Limb (tissue), 2 donors: ENCODE results near the gene HNRNPL.
"Not testable (repeated sequence)": the region's sequence is repeated elsewhere in the genome, so short reads cannot be mapped to it uniquely, and the experiment has no call there.

Experiments used
- DNase-seq, 2 donors: peaks; one replicate each; pipeline ENCODE4 v3.0.0-alpha.2; 2016; ENCODE audit errors: extremely low spot score in 2 of 2

Gene HNRNPL

DNA sequence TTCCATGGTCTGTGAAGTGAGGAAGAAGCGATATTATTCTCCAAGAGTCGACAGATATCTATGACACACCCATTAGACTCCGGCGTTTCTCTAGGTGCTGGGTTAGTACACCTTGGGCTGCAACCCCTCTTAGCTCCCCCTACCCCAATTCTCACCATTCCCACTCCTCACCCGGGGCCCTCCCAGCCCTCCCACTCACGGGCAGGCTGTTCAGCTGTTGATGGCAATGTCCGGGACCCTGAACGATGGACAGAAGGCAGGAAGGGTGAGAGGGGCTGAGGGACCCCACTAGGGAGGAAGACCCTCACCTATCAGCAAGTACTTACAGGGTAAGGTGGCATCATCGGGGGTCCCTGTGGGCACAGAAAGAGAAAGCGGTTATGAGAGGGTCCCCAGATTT, 46.2 kb downstream of the HNRNPL start:
- DNase-seq = no peak

- no peak for DNase-seq
Measured at GRCh38 chr19:38801359-38802095, 48.3 kb downstream of the HNRNPL start.

DNA sequence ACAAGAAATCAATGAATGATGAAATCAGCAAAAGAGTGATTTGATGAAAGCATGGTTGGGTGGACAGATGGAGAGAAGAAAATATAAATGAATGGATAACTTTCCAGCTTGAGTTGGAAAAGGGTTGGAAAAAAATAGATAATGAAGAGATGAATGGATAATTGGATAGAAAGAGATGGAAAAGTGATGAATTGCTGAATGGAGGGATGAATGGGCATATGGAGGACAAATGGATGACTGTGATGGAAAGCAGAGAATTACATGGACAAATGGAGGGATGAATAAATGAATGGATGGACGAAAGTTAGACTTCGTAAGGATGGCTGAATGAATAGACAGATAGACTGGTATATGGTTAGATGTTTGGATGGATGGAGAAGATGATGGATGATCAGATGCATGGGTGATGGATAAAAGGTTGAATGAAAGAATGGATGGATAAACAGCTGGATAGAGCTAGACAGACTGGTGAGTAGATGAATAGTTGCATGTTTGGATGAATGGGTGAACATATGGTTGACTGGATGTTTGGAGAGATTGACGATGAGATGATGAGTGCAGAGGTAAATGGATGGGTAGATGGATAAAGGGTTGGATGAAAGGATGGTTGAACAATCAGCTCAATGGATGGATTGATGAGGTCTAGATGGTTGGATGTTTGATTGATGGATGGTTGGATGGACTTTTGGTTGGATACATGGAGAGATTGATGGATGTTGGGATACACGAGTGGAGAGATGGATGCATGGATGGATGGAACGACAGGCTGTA, 49.0 kb downstream of the HNRNPL start:
- DNase-seq = no peak

DNA sequence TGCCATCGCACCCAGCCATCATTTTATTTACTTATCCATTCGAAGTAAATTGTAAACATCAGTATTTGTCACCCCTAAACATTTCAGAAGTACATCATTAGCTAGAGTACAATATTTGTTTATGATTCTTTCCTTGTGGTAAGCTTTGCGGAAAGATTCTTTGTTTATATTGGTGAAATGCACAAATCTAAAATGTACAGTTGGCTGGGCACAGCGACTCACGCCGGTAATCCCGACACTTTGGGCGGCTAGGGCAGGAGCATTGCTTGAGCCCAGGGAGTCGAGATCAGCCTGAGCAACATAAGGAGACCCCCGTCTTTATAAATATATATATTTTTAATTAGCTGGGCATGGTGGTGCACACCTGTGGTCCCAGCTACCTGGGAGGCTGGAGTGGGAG, 50.7 kb downstream of the HNRNPL start:
- DNase-seq = no peak

GRCh38 chr19:38797781-38798180, 52.0 kb downstream of the HNRNPL start:
- not testable (repeated sequence) for DNase-seq

DNA sequence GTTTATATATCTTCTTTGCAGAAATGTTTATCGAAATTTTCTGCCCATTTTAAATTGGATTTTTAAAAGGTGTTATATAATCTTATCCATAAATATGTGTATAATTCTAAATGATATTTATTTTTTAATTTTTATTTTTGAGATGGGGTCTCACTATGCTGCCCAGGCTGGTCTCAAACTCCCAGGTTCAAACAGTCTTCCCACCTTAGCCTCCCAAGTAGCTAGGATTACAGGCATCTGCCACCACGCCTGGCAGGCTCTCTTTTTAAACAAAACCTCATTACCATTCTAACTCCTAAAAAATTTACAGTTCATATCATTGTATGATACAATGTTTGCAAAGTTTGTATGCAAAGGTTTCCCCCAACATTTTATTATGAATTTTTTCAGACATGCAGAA, 53.6 kb downstream of the HNRNPL start:
- no peak for DNase-seq

DNA sequence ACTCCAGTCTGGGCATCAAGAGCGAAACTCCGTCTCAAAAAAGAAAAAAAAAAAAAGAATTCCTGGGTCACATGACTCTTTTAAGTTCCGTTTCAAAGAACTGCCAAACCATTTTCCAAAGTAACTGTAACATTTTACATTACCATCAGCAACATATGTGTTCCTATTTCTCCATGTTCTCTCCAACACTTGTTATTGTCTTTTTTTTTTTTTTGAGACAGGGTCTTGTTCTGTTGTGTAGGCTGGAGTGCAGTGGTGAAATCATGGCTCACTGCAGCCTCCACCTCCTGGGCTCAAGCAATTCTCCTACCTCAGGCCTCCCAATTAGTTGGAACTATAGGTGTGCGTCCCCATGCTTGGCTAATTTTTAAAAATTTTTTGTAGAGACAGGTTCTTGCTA, 54.2 kb downstream of the HNRNPL start:
- DNase-seq = no peak

DNA sequence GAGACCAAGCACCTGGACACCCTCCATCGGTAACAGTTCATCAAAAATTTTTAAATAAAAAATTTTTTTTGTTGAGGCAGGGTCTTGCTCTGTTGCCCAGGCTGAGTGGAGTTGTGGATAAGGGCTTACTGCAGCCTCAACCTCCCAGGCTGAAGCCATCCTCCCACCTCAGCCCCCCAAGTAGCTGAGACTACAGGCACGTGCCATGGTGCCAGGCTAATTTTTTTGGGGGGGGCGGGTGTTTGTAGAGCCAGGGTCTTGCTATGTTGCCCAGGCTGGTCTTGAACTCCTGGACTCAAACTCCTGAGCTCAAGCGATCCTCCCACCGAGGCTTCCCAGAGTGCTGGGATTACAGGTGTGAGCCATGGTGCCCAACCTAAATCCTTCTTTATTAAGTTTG, 56.1 kb downstream of the HNRNPL start:
- no peak for DNase-seq

DNA sequence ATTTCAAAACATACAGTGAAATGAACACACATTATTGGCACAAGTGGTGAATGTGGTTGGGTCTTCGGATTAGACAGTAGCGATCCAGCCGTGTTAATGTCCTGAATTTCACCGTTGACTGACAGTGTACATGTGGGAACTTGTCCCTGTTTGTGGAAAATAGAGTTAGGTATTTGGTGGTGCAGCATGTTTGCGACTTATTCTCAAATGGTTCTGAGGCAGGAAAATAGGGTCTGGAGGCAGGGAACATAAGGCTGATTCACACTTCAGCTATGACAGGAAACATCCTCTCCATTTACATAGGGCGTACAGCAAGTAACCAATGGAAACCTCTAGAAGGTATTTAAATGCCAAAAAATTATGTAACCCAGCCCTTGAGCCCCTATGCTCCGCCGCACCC, 56.6 kb downstream of the HNRNPL start:
- no peak for DNase-seq

GRCh38 chr19:38792250-38793111, 57.3 kb downstream of the HNRNPL start:
- DNase-seq = peak in 1 of 2 donors; percentile 66

DNA sequence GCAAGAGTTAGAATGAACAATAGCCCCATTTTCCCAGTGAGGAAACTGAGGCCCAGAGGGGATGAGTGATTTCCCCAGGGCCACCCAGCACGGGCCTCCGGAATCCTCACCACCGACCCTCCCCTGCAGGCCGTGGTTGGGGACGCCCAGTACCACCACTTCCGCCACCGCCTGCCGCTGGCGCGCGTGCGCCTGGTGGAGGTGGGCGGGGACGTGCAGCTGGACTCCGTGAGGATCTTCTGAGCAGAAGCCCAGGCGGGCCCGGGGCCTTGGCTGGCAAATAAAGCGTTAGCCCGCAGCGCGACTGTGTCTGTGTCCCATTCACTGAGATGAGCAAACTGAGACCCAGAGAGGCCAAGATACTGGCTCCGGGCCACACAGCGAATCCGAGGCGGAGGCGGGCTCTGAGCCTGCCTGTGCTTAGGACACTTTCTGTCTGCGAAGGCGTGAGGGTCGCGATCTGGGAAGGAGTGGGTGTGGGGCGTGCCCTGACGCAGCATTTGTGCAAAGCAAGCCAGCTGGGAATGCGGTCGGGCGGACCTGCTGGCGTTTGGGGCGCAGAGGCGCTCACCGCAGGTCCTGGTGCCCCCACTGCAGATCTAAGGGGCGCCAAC, 58.2 kb downstream of the HNRNPL start:
- DNase-seq = not testable (repeated sequence)

DNA sequence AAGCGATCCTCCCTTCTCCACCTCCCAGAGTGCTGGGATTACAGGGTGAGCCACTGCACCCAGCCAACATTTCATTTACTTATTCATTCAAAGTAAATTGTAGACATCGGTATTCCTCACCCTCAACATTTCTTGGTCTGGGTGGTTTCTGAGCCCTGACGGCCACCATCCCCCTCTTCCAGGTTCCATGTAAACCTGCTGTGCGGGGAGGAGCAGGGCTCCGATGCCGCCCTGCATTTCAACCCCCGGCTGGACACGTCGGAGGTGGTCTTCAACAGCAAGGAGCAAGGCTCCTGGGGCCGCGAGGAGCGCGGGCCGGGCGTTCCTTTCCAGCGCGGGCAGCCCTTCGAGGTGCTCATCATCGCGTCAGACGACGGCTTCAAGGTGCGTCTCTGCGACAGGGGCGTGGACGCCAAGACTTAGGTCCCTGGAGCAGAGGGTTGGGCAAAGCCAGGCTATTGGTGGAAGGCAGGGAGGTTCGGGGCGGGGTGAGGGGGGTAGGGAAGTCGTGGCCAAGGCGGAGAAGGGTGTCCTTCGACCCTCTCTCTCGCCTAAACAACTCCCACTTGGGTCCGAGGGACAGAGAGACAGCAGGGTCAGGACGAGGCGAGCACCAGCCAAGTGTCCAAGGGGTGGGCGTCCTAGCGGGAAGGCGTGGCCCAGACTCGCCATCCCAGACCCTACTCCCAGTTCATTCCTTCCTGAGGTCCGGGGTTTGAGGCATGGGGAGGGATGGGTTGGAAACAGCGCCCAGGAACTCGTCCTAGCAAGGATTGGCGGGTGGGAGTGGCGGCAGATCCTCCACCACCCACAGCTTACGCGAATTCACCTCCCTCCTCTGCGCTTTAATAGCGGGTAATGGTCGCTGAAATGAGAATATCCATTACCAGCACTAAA, 59.0 kb downstream of the HNRNPL start:
- not testable (repeated sequence) for DNase-seq

DNA sequence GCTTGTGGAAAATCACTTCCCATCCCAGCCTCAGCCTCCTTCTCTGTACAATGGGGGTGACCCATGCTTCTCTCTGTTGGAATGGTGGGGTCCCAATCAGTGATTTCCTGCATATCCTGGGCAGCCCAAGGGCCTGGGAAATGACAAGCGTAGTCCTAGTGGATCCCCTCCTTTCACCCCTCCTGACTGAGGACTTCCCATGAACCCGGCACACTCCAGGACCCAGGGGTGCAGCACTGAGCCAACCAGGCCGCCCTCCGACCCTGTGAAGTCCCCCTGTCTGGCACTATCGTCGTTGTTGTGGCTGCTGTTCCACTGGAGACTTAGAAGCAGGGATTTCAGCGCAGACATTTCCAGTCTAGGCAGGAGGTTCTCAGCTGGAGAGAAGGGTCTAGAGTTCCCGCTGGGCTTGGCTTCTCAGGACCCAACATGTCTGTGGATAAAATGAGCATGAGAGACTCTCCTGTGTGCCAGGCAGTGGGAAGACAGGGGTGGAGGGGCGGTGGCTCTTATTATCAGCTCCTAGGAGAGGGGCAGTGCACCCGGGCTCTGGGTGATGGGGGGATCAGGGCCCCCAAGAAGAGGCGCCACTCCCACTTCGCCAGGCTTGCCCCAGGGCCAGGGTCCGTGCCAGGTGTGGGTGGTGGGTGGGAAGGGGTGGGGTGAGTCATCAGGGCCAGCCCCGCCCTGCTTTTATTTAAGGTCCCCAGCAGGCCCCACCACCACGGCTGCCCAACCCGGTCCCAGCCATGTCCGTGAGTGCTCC, 61.1 kb downstream of the HNRNPL start, which contains the start of gene LGALS7B:
Gene LGALS7B (plus strand): TSS at position 723 of the 766 bp plus-strand sequence. CDS start 27 bp downstream, at position 750.
- DNase-seq = no peak

GRCh38 chr19:38786572-38787265, 63.1 kb downstream of the HNRNPL start:
- DNase-seq = no peak
